Endothelial cell of umbilical vein (primary cell): ENCODE data around the gene CACNA1C. TPM values are rescaled to one million over a fixed set of nuclear protein-coding genes. Genes with fewer than 3 reads are reported as not detected.

Experiments used
- BruUV-seq: library from RNA; stranded (reverse); fragments of 400-500 nt; replicated peaks from 2 replicates; lab custom pipeline; 2021; lab: Mats Ljungman, UMichigan
- CTCF ChIA-PET: fragments of 300-600, 350-600 bp; sonication (Branson Sonifier 250); formaldehyde crosslinking; loops from one replicate; lab custom pipeline; 2021; ENCODE audit warnings: antibody characterized with exemption, inconsistent platforms; lab: Charles Lee
- POLR2A ChIA-PET: fragments of 300-600, 350-600 bp; sonication (Branson Sonifier 250); formaldehyde crosslinking; loops from one replicate; lab custom pipeline; 2021; ENCODE audit warnings: antibody characterized with exemption, inconsistent platforms; lab: Charles Lee
- DNase-seq: peaks from one replicate; pipeline ENCODE4 v3.0.0-alpha.2; 2011; ENCODE audit warnings: low read depth, low spot score
- FAIRE-seq: peaks from 2 replicates; lab custom pipeline; 2011; peaks lifted over from hg19 to GRCh38; lab: Jason Lieb, UNC
- H2AFZ ChIP-seq: 2 replicates; pipeline ENCODE4 v1.6.0; 2012; ENCODE audit warnings: low read depth, low read length, control low read depth, inconsistent platforms
- H3K27ac ChIP-seq: 2 replicates; pipeline ENCODE4 v1.5.1; 2011; ENCODE audit warnings: low read depth, mild to moderate bottlenecking, control low read depth, low read length, moderate library complexity; ENCODE audit not compliant: insufficient read depth
- H3K27me3 ChIP-seq, 2 experiments: 2 replicates each; pipeline versions ENCODE4 v1.6.0 to v1.6.1; 2011; ENCODE audit warnings: low read length in 2 of 2, mixed read lengths in 1 of 2; ENCODE audit not compliant: control insufficient read depth in 2 of 2, insufficient read depth in 2 of 2
- H3K36me3 ChIP-seq, 2 experiments: 2 replicates in 1 of 2; 3 replicates in 1 of 2; pipeline ENCODE4 v1.5.1; 2011; ENCODE audit warnings: low read length in 2 of 2, mild to moderate bottlenecking in 1 of 2, moderate library complexity in 1 of 2; ENCODE audit not compliant: control insufficient read depth in 2 of 2, insufficient read depth in 2 of 2; ENCODE audit errors: extremely low read depth in 1 of 2
- H3K4me1 ChIP-seq: 3 replicates; pipeline ENCODE4 v1.5.1; 2011; ENCODE audit warnings: mild to moderate bottlenecking, low read length; ENCODE audit not compliant: control insufficient read depth, insufficient read depth; ENCODE audit errors: extremely low read depth
- H3K4me2 ChIP-seq: 2 replicates; pipeline ENCODE4 v1.6.1; 2011; ENCODE audit warnings: low read length, control low read depth, mixed read lengths; ENCODE audit not compliant: insufficient read depth
- H3K4me3 ChIP-seq, 3 experiments: fragments of 200-600 bp in 1 of 3; sonication (generic), shearing (Covaris generic) in 1 of 3; replicated peaks in 1 of 3; 2 replicates each; pipeline ENCODE4 v1.5.1; 2011 to 2016; ENCODE audit warnings: control low read depth in 3 of 3, low read length in 3 of 3, mild to moderate bottlenecking in 2 of 3, inconsistent platforms in 1 of 3, low read depth in 1 of 3, moderate library complexity in 1 of 3; ENCODE audit not compliant: insufficient read depth in 1 of 3
- H3K79me2 ChIP-seq: 2 replicates; pipeline ENCODE4 v1.6.0; 2012; ENCODE audit warnings: low read length, inconsistent platforms; ENCODE audit not compliant: control insufficient read depth, insufficient read depth
- H3K9ac ChIP-seq: replicated peaks from 2 replicates; pipeline ENCODE3; 2011; ENCODE audit warnings: low read length, control low read depth; ENCODE audit not compliant: insufficient read depth; ENCODE audit errors: extremely low read depth
- H3K9me1 ChIP-seq: replicated peaks from 3 replicates; pipeline ENCODE4 v1.6.0; 2011; ENCODE audit warnings: mild to moderate bottlenecking, low read length; ENCODE audit not compliant: control insufficient read depth, insufficient read depth; ENCODE audit errors: extremely low read depth
- H3K9me3 ChIP-seq: replicated peaks from 2 replicates; pipeline ENCODE4 v1.5.1; 2012; ENCODE audit warnings: low read length, inconsistent platforms; ENCODE audit not compliant: control insufficient read depth, insufficient read depth
- H4K20me1 ChIP-seq: replicated peaks from 2 replicates; pipeline ENCODE3; 2011; ENCODE audit warnings: mild to moderate bottlenecking, low read length; ENCODE audit not compliant: control insufficient read depth, insufficient read depth; ENCODE audit errors: extremely low read depth
- EZH2 ChIP-seq: IDR thresholded peaks from 2 replicates; pipeline ENCODE4 v1.6.1; 2012; ENCODE audit warnings: borderline replicate concordance, low read depth, mild to moderate bottlenecking, moderate library complexity, low read length, inconsistent platforms; ENCODE audit not compliant: severe bottlenecking
- FOS ChIP-seq: IDR thresholded peaks from 2 replicates; pipeline ENCODE4 v1.6.1; 2011; ENCODE audit warnings: mild to moderate bottlenecking, low read length, moderate library complexity, borderline replicate concordance; ENCODE audit not compliant: insufficient read depth
- JUN ChIP-seq: IDR thresholded peaks from 2 replicates; pipeline ENCODE4 v1.6.1; 2011; ENCODE audit warnings: borderline replicate concordance, low read depth; ENCODE audit not compliant: insufficient read length, insufficient read depth
- MYC ChIP-seq: IDR thresholded peaks from one replicate; pipeline ENCODE4 v1.6.1; 2011; ENCODE audit warnings: mild to moderate bottlenecking, low read depth, low read length
- POLR2A ChIP-seq: IDR thresholded peaks from 2 replicates; pipeline ENCODE4 v1.6.1; 2012; ENCODE audit warnings: low read depth, mild to moderate bottlenecking, control low read depth, low read length
- POLR2AphosphoS5 ChIP-seq: IDR thresholded peaks from 2 replicates; pipeline ENCODE4 v1.6.1; 2012; ENCODE audit warnings: low read depth, mild to moderate bottlenecking, control low read depth, low read length, moderate library complexity; ENCODE audit not compliant: insufficient read depth
- dilution Hi-C: fragments of 300-500 bp; cut with MboI; formaldehyde crosslinking; loops from one replicate; pipeline ENCODE4 v1.15.0; 2019; ENCODE audit warnings: low sequenced_read_pairs; ENCODE audit not compliant: extremely low pct_ligation_motif_present
- intact Hi-C: fragments of 100-400 bp; cut with micrococcal nuclease; formaldehyde crosslinking; loops from one replicate; pipeline ENCODE4 v1.10.0; 2022
- polyA plus RNA-seq, 4 experiments: library from polyadenylated mRNA; depleted of rRNA in 3 of 4; stranded (reverse) in 3 of 4; unstranded in 1 of 4; fragments of >200 nt; gene quantifications; 2 replicates each; pipeline versions ENCODE4 v1.2.1 to v1.2.3, GENCODE V29; 2011 to 2012; ENCODE audit warnings: missing spikeins in 1 of 4
- total RNA-seq: library from RNA; stranded (reverse); gene quantifications from 2 replicates; pipeline ENCODE4 v1.2.3, GENCODE V29; 2021
- TF ChIP-seq, protein P1 (sequence below), 2 donors: IDR thresholded peaks; 1 replicate in 1 of 2; 2 replicates in 1 of 2; pipeline ENCODE4 v1.5.1; 2011; ENCODE audit warnings: low read length in 2 of 2, mild to moderate bottlenecking in 2 of 2, moderate library complexity in 2 of 2, control low read depth in 1 of 2, inconsistent platforms in 1 of 2, low read depth in 1 of 2; ENCODE audit not compliant: insufficient read depth in 1 of 2; ENCODE audit errors: extremely low read depth in 1 of 2

The CACNA1C gene
- total and polyA plus RNA-seq, 2 donors (not counting 3 experiments of a cell fraction or from before 2014, with no cell fraction given) = not detected

DNA sequence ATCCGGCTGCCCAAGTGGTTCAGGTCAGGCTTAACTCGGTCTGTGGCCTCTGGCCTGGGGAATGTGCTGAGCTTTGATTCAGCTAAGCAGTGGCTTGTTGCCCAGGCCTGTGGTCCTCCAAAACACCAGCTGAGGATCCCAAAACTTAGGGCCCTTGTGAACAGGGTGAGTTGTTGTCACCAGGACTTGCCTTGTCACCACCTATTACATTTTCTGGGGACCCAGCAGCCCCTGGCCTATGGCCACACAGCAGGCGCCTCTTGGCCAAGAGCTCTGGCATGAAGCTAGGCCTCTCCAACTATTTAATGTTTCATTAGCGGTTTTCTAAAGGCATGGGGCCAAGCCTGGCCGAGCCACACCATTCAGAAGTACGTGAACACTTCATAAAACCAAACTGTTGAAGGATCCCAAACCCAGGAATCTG lies 343.7 kb downstream of the CACNA1C start:
- CTCF ChIA-PET = interaction anchor here (1.0 to 2.1 kb wide), 2 partner anchors 16 to 187 kb away, joined by 3 to 4 read pairs; no protein-coding TSS in a partner anchor
- H3K27ac ChIP-seq = no peak overlapping the region
- H2AFZ ChIP-seq = no peak overlapping the region

More for the DNA sequence above, 343.7 kb downstream of the CACNA1C start:
- TF ChIP-seq EZH2 = no peak
- no peak for TF ChIP-seq JUN
- TF ChIP-seq FOS = no peak
- TF ChIP-seq, protein P1, sequence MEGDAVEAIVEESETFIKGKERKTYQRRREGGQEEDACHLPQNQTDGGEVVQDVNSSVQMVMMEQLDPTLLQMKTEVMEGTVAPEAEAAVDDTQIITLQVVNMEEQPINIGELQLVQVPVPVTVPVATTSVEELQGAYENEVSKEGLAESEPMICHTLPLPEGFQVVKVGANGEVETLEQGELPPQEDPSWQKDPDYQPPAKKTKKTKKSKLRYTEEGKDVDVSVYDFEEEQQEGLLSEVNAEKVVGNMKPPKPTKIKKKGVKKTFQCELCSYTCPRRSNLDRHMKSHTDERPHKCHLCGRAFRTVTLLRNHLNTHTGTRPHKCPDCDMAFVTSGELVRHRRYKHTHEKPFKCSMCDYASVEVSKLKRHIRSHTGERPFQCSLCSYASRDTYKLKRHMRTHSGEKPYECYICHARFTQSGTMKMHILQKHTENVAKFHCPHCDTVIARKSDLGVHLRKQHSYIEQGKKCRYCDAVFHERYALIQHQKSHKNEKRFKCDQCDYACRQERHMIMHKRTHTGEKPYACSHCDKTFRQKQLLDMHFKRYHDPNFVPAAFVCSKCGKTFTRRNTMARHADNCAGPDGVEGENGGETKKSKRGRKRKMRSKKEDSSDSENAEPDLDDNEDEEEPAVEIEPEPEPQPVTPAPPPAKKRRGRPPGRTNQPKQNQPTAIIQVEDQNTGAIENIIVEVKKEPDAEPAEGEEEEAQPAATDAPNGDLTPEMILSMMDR (IDR thresholded peaks at IDR 0.05; ENCODE audit: extremely low read depth in 1 of 2, insufficient read depth in 1 of 2, low read depth in 1 of 2, low read length in 2 of 2) = no peak
- TF ChIP-seq MYC = no peak
- TF ChIP-seq POLR2AphosphoS5 = no peak
- no peak for TF ChIP-seq POLR2A
- H4K20me1 ChIP-seq = no peaks in the 10 kb centered on the region
- no peak for FAIRE-seq
- no peaks in the 10 kb centered on the region for H3K36me3 ChIP-seq
- POLR2A ChIA-PET = no interaction called here
- H3K4me3 ChIP-seq = no peak overlapping the region
- no peaks in the 10 kb centered on the region for H3K4me1 ChIP-seq
- no peaks in the 10 kb centered on the region for H3K9me3 ChIP-seq
- no peaks in the 10 kb centered on the region for H3K79me2 ChIP-seq
- dilution Hi-C loops (no loop called here), intact Hi-C loops (loop anchor here (5.0 to 10.0 kb wide), 3 partner anchors 59 to 342 kb away; partner anchors contain the start of gene CACNA1C)
- no peaks in the 10 kb centered on the region for H3K9me1 ChIP-seq
- DNase-seq = no peak
- no peak overlapping the region for H3K9ac ChIP-seq
- BruUV-seq = no TSS peak
- no peak overlapping the region for H3K4me2 ChIP-seq
- no peaks in the 10 kb centered on the region for H3K27me3 ChIP-seq
